Activated gamma-delta T cell (primary cell): ENCODE results near the gene ZDHHC6.
"Not testable (repeated sequence)": the region's sequence is repeated elsewhere in the genome, so short reads cannot be mapped to it uniquely, and the experiment has no call there.

Experiments used
- DNase-seq: peaks from one replicate; lab custom pipeline; 2025; lab: John Stamatoyannopoulos, UW

Gene ZDHHC6

DNA sequence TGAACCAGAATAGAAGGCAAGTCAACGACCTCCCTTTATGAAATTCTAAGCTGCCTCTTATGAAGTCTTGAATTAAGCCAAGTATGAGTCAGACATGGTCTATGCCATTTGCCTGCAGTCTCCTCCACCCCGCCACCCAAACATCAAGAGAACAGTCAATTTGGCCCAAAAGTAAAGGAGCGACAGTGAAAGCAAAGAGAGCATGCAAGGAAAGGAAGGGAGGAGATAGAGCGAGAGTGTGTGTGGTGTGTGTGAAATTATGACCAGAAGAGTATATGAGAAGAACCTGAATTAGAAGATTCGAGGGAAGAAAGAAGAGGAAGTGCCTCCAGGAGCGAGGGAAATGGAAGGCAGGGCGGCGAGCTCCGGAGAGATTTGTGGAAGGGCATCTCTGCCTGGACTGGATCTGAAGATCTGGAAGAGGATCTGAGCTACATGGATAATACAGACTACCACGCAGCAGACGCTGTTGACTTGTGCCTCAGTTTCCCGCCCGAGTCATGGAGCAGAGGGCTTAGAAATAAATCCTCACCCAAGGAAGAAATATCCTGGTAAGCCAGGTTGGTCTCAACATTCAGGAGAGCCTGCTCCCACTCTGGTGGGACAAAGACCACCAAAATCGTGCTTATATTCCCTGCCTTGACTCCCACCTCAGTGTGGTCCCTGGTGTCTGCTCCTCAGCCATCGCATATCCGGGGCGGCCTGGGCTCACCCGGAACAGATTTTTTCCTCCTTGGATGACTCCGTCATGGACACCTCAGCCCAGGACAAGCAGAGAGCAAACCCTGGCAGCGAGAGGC is 459 bp downstream of the ZDHHC6 start:
- no peak for DNase-seq

- DNase-seq, result no peak
These were observed 4.7 kb downstream of the ZDHHC6 start for GRCh38 chr10:112442063-112442462.

- DNase-seq, result no peak
These were observed 5.2 kb downstream of the ZDHHC6 start for GRCh38 chr10:112441520-112441919.

DNA sequence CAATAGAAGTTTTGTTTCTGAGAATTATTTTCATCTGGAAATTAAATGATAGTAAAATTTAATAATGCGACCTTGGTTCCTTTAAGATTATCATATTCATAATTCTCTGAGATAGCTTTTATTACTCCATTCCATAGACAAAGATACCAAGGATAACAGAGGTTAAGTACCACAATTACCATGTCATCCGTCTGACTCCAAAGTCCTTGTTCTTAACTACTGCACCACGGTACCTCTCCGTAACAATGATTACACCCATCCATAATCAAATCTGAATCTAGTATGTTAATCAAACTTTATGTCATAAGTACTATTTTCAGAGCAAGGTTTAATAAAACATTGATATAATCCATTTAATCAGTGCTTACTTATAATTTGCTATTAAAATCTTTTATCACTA is 8.4 kb downstream of the ZDHHC6 start:
- no peak for DNase-seq

GRCh38 chr10:112434988-112435619 is 11.6 kb downstream of the ZDHHC6 start:
- no peak for DNase-seq

DNA sequence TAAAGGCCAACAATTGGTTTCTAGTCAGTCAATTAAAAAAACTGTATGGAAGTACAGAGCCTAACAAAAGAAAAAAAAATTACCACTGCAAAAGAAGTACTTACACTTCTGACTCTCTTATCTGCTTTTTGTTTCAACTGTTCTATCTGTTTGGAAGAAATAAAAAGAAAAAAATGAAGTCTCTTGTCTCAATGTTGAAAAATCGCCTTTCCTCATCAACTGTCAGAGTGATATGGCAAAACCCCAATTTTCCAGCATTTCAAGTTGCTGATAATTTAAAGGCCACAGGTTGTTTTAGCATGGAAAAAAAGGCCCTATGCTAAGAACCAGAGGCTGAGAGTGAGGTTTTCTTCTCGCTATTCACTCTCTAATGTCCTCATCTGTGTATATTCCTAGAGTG is 13.6 kb downstream of the ZDHHC6 start:
- DNase-seq, result no peak

GRCh38 chr10:112429654-112430230 is 17.0 kb downstream of the ZDHHC6 start:
- no peak for DNase-seq

DNA sequence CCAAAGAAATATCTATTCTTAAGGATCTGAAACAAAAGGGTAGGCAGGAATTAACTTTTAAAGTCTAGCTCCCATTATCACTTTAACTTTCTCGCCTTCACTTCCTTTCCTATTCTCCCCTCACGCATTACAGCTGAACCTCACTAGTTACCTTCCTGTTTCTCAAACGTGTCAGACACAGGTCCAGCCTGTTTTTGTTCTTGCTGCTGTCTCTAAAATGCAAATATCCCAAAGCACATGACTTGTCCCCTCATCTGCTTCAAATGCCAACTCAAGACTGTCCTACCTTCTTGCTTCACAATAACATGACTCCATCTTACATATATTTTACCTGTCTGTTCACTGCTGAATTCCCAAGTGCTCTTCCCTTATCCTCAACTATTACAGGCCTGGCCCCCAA is 17.6 kb downstream of the ZDHHC6 start:
- no peak for DNase-seq

DNA sequence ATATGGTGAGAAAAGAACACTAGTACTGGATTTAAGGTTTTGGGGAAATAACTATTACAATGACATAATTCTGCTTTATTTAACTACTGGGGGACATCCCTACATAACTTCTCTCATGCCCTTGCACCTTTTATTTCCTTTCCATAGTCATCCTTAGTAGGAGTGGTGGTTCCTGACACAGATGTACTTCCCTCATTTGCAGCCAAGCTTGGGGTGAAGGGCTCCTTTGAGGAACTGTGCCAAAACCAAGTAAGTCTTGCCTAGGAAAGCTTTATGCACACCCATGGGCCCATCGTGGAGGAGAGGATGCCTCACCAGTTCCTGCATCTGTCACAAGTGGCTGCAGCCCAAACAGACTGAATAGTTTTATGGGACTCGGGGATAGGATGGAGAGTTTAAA is 20.6 kb downstream of the ZDHHC6 start:
- DNase-seq, result no peak

- no peak for DNase-seq
These were observed 22.1 kb downstream of the ZDHHC6 start for GRCh38 chr10:112424651-112425050.

DNA sequence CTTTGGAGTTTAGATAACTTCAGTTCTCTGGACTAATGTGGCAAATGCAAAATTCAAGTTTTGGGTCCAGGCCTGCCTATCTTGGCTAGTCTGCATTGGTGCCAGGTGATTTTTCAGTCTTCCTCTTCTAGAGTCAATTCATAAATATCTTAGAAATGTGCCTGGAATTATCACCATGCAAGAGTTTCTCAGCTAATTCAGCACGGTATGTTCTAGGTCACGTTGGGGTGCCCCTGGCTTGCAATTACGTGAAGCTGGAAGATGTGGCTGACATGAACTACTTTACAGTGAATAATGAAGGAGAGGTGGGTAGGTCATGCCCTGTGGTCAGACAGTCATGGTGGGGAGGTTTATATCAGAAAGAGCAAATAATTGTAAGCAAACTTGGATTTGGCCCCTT is 25.0 kb downstream of the ZDHHC6 start:
- no peak for DNase-seq

DNA sequence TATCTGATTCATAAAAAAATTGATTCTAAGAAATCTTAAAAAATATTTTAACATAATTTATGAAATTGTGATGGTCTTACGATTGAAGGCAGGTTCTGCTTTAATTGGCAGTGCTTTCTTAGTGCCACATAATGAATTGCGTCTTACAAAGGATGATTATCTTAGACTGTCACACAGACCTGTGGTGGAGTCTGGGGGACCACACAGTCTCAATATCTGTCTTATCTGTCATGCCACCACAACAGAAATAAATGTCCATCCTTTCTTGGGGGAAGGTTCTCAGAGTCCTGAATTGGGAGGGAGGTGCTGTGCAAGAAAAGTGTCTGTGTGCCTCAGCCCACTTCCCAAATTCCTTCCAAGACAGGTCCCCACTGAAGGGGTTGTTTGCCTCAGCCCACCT is 34.0 kb downstream of the ZDHHC6 start:
- DNase-seq, result no peak

DNA sequence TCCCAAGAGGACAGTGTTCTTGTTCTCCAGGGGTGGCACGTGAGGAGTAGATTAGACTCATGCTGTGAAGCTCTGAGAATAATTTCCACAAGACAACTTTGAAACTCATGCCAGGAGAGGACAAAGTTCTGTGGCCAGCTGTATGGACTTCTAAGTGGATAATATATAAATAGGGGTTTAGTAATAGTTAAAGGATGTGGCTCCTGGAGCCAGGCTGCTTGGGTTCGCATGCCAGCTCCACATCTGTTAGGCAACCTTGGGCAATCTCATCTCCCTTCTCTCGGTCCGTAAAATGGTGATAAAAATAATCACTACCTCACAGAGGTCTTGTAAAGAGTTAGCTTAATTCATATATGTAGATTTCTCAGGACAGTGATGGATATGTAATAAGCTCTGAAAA is 37.0 kb downstream of the ZDHHC6 start:
- DNase-seq, result no peak

DNA sequence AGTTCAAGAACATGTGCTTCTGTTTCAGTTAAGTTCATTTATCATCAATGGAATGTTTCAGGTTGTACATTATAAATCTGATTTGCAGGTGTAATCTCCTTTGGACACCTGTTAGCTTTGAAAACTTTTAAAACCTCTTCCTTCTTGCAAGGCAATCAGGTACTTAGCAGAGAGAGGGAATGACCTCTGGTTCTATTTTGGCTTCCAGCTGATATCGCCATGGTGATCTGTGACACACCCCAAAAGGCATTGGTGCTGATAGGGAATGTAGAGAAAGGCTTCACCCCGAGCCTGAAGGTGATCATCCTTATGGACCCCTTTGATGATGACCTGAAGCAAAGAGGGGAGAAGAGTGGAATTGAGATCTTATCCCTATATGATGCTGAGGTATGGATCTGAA is 37.4 kb downstream of the ZDHHC6 start:
- DNase-seq, result no peak

- no peak for DNase-seq
These were observed 39.0 kb downstream of the ZDHHC6 start for GRCh38 chr10:112407696-112408095.

- DNase-seq, result not testable (repeated sequence)
These were observed 39.9 kb downstream of the ZDHHC6 start for GRCh38 chr10:112406806-112407205.

GRCh38 chr10:112404617-112405016 is 42.1 kb downstream of the ZDHHC6 start:
- DNase-seq, result no peak

DNA sequence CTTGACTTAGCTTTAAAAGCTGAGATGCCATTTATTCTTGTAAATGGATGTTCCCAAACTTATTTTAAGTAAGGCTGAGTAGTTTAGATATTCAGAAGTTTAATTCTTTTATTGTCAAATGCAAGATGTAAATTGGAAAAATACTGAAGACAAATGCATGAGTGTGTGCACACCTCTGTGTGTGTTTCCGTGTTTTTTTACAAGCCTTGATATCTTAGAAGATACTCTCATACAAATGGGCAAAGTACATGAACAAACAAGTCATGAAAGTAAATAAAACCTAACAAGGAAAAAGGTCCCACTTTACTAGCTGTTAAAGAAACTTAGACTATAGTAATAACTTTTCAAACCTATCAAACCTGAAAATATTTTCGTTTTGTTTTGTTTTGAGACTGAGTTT is 43.8 kb downstream of the ZDHHC6 start:
- DNase-seq, result no peak

GRCh38 chr10:112397592-112397991 is 49.1 kb downstream of the ZDHHC6 start:
- no peak for DNase-seq

DNA sequence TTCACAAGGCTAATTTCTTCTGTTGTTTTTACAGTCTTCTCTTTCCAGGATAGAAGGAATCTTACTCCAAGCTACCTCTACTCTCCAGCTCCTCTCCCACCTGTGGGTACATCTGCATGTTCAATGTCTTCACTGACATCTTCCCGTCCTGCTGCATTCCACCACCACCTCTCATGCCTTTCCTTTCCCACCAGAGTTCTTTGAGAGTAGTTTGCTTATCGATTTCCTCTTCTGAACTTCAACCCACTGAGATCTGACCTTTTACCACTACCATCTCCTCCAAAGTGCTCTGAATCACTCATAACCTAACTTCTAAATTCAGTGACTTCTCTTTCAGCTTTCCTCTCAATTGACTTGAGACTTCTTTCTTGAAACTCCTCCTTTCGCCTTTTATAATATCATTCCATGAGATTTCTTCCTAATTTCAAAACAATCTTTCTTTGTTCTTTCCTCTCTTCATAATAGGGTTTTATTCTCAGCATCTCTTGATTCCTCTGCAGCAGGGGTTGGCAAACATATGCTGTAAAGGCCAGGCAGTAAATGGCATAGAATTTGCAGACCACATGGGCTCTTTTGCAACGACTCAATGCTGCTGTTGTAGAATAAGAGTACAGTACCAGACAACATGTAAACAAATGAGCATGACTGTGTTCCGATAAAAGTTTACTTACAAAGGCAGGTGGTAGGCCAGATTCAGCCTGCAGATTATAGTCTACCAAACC is 50.7 kb downstream of the ZDHHC6 start:
- no peak for DNase-seq

- DNase-seq, result no peak
These were observed 52.2 kb downstream of the ZDHHC6 start for GRCh38 chr10:112394475-112394875.

- DNase-seq, result no peak
These were observed 52.9 kb downstream of the ZDHHC6 start for GRCh38 chr10:112393827-112394226.

DNA sequence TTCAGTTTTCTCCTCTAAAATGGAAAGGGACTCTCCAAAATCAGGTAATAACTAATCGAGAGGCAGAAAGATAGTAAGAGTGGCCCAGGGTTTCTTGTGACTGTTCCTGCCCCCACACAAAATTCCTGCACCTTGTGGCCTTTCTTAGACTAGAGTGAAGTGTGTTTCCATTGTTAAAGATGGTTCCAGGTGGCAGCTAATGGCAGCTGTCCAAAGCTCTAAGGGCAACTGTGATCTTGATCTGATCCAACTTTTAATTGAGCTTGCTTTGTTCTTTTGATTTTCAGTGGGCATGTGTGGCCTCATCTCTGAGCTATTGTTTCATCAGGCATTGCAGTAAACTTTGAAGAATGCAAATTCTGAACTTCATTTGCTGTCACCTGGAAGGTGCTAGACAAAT is 53.4 kb downstream of the ZDHHC6 start:
- no peak for DNase-seq
